Loucy (cell line): Measurements from ENCODE around the gene COL27A1.

Experiments used
- H2AFZ ChIP-seq: fragments of 200-600 bp; sonication (generic); 2 replicates; pipeline ENCODE4 v1.6.0; 2016; ENCODE audit warnings: antibody characterized with exemption, mild to moderate bottlenecking, low read length, moderate library complexity
- H3F3A ChIP-seq: fragments of 200-600 bp; 2 replicates; pipeline ENCODE4 v1.6.0; 2016; ENCODE audit warnings: antibody characterized with exemption, low read depth, mild to moderate bottlenecking
- H3K27me3 ChIP-seq: fragments of 200-600 bp; sonication (generic); 2 replicates; pipeline ENCODE4 v1.6.1; 2014; ENCODE audit warnings: low read length, mild to moderate bottlenecking; ENCODE audit not compliant: insufficient read depth, poor library complexity, severe bottlenecking
- H3K36me3 ChIP-seq: fragments of 200-600 bp; sonication (generic); 2 replicates; pipeline ENCODE4 v1.6.1; 2016; ENCODE audit warnings: low read length; ENCODE audit not compliant: insufficient read depth
- H3K4me1 ChIP-seq: fragments of 200-600 bp; sonication (generic); 2 replicates; pipeline ENCODE4 v1.5.1; 2014; ENCODE audit warnings: low read length, mild to moderate bottlenecking; ENCODE audit not compliant: insufficient read depth, poor library complexity, severe bottlenecking
- H3K4me2 ChIP-seq: fragments of 200-600 bp; sonication (generic); 2 replicates; pipeline ENCODE4 v1.6.0; 2014; ENCODE audit warnings: antibody characterized with exemption, low read length, low read depth, mild to moderate bottlenecking; ENCODE audit not compliant: poor library complexity, severe bottlenecking
- H3K4me3 ChIP-seq: fragments of 200-600 bp; sonication (generic); 2 replicates; pipeline ENCODE4 v1.5.1; 2014; ENCODE audit warnings: low read length, mild to moderate bottlenecking, mixed read lengths; ENCODE audit not compliant: poor library complexity, severe bottlenecking
- H3K79me2 ChIP-seq: fragments of 200-600 bp; sonication (generic); 2 replicates; pipeline ENCODE4 v1.6.1; 2014; ENCODE audit warnings: low read length; ENCODE audit not compliant: insufficient read depth
- H3K9ac ChIP-seq: fragments of 200-600 bp; sonication (generic); 2 replicates; pipeline ENCODE4 v1.6.0; 2014; ENCODE audit warnings: mild to moderate bottlenecking, low read depth, low read length, moderate library complexity; ENCODE audit not compliant: poor library complexity, severe bottlenecking
- H3K9me2 ChIP-seq: fragments of 200-600 bp; sonication (generic); replicated peaks from 2 replicates; pipeline ENCODE4 v1.6.1; 2016; ENCODE audit warnings: low read depth, low read length, mixed read lengths
- H3K9me3 ChIP-seq: fragments of 200-600 bp; sonication (generic); 2 replicates; pipeline ENCODE4 v1.6.1; 2014; ENCODE audit warnings: mild to moderate bottlenecking, antibody characterized with exemption, low read length, low read depth; ENCODE audit not compliant: insufficient read depth
- H4K20me1 ChIP-seq: fragments of 200-600 bp; sonication (generic); 2 replicates; pipeline ENCODE4 v1.6.0; 2014; ENCODE audit warnings: antibody characterized with exemption, low read length, mild to moderate bottlenecking; ENCODE audit not compliant: insufficient read depth, poor library complexity, severe bottlenecking
- CTCF ChIP-seq: fragments of 200-600 bp; sonication (generic); conservative IDR thresholded peaks from 2 replicates; pipeline ENCODE4 v1.5.1; 2014; ENCODE audit warnings: mild to moderate bottlenecking, antibody characterized with exemption, low read length
- EZH2phosphoT487 ChIP-seq: fragments of 200-600 bp; IDR thresholded peaks from 2 replicates; pipeline ENCODE4 v1.6.1; 2018; ENCODE audit warnings: antibody characterized with exemption, mild to moderate bottlenecking, moderate library complexity, borderline replicate concordance

COL27A1 gene

GRCh38 chr9:114207034-114207810 lies 51.9 kb downstream of the COL27A1 start:
- Histone ChIP-seq H3K4me2 (no peak overlapping the region), H3K9me3 (no peaks in the 10 kb centered on the region), H3F3A (no peaks in the 10 kb centered on the region), H4K20me1 (no peaks in the 10 kb centered on the region), H3K36me3 (no peaks in the 10 kb centered on the region), H3K9me2 (no peaks in the 10 kb centered on the region), H3K4me1 (no peaks in the 10 kb centered on the region), H2AFZ (no peak overlapping the region), H3K79me2 (no peaks in the 10 kb centered on the region), H3K27me3 (no peaks in the 10 kb centered on the region), H3K9ac (no peak overlapping the region), H3K4me3 (no peak overlapping the region)
- TF ChIP-seq CTCF: no peak

- no peaks in the 10 kb centered on the region for H3K9me2 ChIP-seq
- no peak for TF ChIP-seq CTCF
- no peak for TF ChIP-seq EZH2phosphoT487
- H4K20me1 ChIP-seq: no peaks in the 10 kb centered on the region
- no peak overlapping the region for H3K9ac ChIP-seq
- H3K4me2 ChIP-seq: no peak overlapping the region
- H3K27me3 ChIP-seq: no peaks in the 10 kb centered on the region
- H3K4me1 ChIP-seq: no peaks in the 10 kb centered on the region
- H3K79me2 ChIP-seq: no peaks in the 10 kb centered on the region
- H2AFZ ChIP-seq: no peak overlapping the region
- no peaks in the 10 kb centered on the region for H3K36me3 ChIP-seq
- H3K4me3 ChIP-seq: no peak overlapping the region
- no peaks in the 10 kb centered on the region for H3F3A ChIP-seq
- H3K9me3 ChIP-seq: no peaks in the 10 kb centered on the region
Observed at GRCh38 chr9:114207845-114208244, 52.5 kb downstream of the COL27A1 start.

GRCh38 chr9:114209151-114209550 lies 53.8 kb downstream of the COL27A1 start:
- no peak overlapping the region for H3K9ac ChIP-seq
- H3F3A ChIP-seq: no peaks in the 10 kb centered on the region
- no peaks in the 10 kb centered on the region for H3K9me3 ChIP-seq
- H3K79me2 ChIP-seq: no peaks in the 10 kb centered on the region
- no peaks in the 10 kb centered on the region for H4K20me1 ChIP-seq
- H2AFZ ChIP-seq: no peak overlapping the region
- no peaks in the 10 kb centered on the region for H3K9me2 ChIP-seq
- H3K4me1 ChIP-seq: no peaks in the 10 kb centered on the region
- no peak for TF ChIP-seq EZH2phosphoT487
- no peak for TF ChIP-seq CTCF
- no peak overlapping the region for H3K4me3 ChIP-seq
- H3K27me3 ChIP-seq: no peaks in the 10 kb centered on the region
- no peaks in the 10 kb centered on the region for H3K36me3 ChIP-seq
- H3K4me2 ChIP-seq: no peak overlapping the region
